HG03575 (cell line): ENCODE data around the gene THSD4.
"Not testable (repeated sequence)": the region's sequence is repeated elsewhere in the genome, so short reads cannot be mapped to it uniquely, and the experiment has no call there.

Experiments used
- ATAC-seq: cut with Tn5 transposase; IDR thresholded peaks from one replicate; pipeline ENCODE4 v1.9.1; 2021; ENCODE audit not compliant: unreplicated experiment, insufficient number of reproducible peaks, low FRiP score; ENCODE audit errors: extremely low read depth

The THSD4 gene

GRCh38 chr15:71168166-71168834 lies 53.0 kb downstream of the THSD4 start:
- no peak for ATAC-seq

- no peak for ATAC-seq
These were observed 54.9 kb downstream of the THSD4 start for GRCh38 chr15:71170163-71170562.

GRCh38 chr15:71171195-71171594 lies 55.9 kb downstream of the THSD4 start:
- ATAC-seq, result no peak

- not testable (repeated sequence) for ATAC-seq
These were observed 59.1 kb downstream of the THSD4 start for GRCh38 chr15:71174360-71174759.

GRCh38 chr15:71180986-71181853 lies 65.9 kb downstream of the THSD4 start:
- ATAC-seq, result no peak

GRCh38 chr15:71182522-71182921 lies 67.3 kb downstream of the THSD4 start:
- no peak for ATAC-seq

- ATAC-seq, result no peak
These were observed 67.8 kb downstream of the THSD4 start for GRCh38 chr15:71183063-71183462.

GRCh38 chr15:71185706-71186105 lies 70.4 kb downstream of the THSD4 start:
- ATAC-seq, result no peak

GRCh38 chr15:71186267-71186666 lies 71.0 kb downstream of the THSD4 start:
- no peak for ATAC-seq

GRCh38 chr15:71187078-71187477 lies 71.8 kb downstream of the THSD4 start:
- ATAC-seq, result no peak

- ATAC-seq, result no peak
These were observed 72.3 kb downstream of the THSD4 start for GRCh38 chr15:71187526-71187925.

GRCh38 chr15:71189718-71190117 lies 74.4 kb downstream of the THSD4 start:
- no peak for ATAC-seq

- ATAC-seq, result no peak
These were observed 76.0 kb downstream of the THSD4 start for GRCh38 chr15:71191296-71191695.

- no peak for ATAC-seq
These were observed 77.5 kb downstream of the THSD4 start for GRCh38 chr15:71192816-71193215.

- no peak for ATAC-seq
These were observed 79.0 kb downstream of the THSD4 start for GRCh38 chr15:71194286-71194685.

GRCh38 chr15:71195242-71195641 lies 80.0 kb downstream of the THSD4 start:
- no peak for ATAC-seq

GRCh38 chr15:71197620-71198019 lies 82.3 kb downstream of the THSD4 start:
- no peak for ATAC-seq

GRCh38 chr15:71198846-71199245 lies 83.6 kb downstream of the THSD4 start:
- no peak for ATAC-seq

GRCh38 chr15:71199384-71200351 lies 84.4 kb downstream of the THSD4 start:
- no peak for ATAC-seq
